ENCODE measurements around the gene TUBA4B.
A peak's percentile ranks its signal among the peaks of the same experiment; 100 is the strongest.

Gene TUBA4B

DNA sequence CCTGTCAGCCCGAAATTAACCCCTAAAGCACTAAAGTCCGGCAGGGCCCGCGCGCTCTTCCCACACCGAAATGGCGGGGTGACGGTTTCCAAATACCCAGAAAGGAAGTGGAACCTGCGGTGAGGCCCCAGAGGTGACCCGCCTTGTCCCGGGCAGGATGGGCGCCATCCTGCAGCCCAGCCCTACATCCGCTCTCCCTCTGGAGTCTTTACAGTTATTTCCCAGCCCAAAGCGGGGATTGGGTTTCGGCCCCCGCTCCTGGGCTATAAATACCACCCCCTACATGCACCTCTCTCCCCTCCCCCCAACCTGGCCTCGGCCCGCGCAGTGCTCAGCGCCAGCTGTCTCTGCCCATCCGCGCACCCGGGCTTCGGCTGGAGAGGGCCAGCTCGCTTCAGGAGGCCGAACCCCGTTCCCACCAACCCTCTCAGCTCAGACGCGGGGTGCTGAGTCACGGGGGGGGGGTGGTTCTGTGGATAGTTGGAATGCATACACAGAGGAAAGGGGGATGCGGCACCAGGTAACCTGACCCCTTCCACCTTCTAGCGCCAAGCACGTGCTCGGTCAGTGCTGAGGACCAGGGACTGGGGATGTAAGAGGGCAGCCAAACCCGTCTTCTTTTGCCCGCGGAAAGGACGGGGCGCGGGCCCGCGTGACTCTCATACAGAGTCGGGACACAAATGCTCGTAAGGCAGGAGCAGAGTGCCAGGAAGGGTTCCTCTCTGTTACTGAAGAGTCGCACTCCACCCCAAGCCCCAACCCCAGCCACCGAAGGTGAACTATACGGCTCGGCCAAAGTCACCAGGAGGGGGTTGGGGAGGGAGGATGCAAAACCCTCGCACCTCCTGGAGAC is at the start of gene TUBA4B:
Gene TUBA4B (plus strand): TSS at position 344 of the 853 bp plus-strand sequence. CDS start 165 bp downstream, at position 509.
- H3K36me3 ChIP-seq (ENCODE audit: low read depth): peaks cover 29% of the 10 kb centered on the region
- no peaks in the 10 kb centered on the region for H3K27me3 ChIP-seq (ENCODE audit: insufficient read depth, poor library complexity, severe bottlenecking)
- peak within 1 kb of the TSS; percentile 67 for H3K4me3 ChIP-seq (ENCODE audit: severe bottlenecking)
- TF ChIP-seq, protein P1, sequence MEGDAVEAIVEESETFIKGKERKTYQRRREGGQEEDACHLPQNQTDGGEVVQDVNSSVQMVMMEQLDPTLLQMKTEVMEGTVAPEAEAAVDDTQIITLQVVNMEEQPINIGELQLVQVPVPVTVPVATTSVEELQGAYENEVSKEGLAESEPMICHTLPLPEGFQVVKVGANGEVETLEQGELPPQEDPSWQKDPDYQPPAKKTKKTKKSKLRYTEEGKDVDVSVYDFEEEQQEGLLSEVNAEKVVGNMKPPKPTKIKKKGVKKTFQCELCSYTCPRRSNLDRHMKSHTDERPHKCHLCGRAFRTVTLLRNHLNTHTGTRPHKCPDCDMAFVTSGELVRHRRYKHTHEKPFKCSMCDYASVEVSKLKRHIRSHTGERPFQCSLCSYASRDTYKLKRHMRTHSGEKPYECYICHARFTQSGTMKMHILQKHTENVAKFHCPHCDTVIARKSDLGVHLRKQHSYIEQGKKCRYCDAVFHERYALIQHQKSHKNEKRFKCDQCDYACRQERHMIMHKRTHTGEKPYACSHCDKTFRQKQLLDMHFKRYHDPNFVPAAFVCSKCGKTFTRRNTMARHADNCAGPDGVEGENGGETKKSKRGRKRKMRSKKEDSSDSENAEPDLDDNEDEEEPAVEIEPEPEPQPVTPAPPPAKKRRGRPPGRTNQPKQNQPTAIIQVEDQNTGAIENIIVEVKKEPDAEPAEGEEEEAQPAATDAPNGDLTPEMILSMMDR (IDR thresholded peaks at IDR 0.05; ENCODE audit: poor library complexity, severe bottlenecking): no peak
- ATAC-seq (ENCODE audit: low read depth) (peak; percentile 33), DNase-seq (ENCODE audit: low spot score) (peak; percentile 64)
- H3K9me3 ChIP-seq (ENCODE audit: severe bottlenecking): no peaks in the 10 kb centered on the region
- peak within 1 kb of the TSS; percentile 97 for H3K27ac ChIP-seq (ENCODE audit: poor library complexity, severe bottlenecking)
- peaks cover 40% of the 10 kb centered on the region for H3K4me1 ChIP-seq (ENCODE audit: insufficient read depth, poor library complexity, severe bottlenecking)

DNA sequence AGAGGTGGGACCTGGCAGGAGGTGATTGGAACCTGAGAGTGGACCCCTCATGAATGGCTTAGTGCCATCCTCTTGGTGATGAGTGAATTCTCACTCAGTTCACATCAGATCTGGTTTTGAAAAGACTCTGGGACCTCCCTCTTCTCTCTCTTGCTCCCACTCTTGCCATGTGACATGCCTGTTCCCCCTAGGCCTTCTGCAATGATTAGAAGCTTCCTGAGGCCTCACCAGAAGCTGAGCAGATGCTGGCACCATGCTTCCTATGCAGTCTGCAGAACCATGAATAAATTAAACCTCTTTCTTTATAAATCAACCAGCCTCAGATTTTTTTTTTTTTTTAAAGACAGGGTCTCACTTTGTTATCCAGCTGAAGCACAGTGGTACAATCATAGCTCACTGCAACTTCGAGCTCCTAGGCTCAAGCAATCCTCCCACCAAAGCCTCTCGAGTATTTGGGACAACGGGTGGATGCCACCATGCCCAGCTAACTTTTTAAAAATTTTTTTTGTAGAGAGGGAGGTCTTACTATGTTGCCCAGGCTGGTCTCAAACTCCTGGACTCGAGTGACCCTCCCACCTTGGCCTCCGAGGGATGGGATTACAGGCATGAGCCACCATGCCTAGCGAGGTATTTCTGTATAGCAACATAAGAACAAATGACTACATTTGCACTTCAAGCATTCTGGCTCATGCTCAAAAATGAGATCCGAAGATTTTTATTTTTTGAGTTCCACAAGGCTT is 48.4 kb upstream of the TUBA4B start:
- no peaks in the 10 kb centered on the region for H3K9me3 ChIP-seq (ENCODE audit: severe bottlenecking)
- H3K27me3 ChIP-seq (ENCODE audit: insufficient read depth, poor library complexity, severe bottlenecking): no peaks in the 10 kb centered on the region
- no peak overlapping the region for H3K27ac ChIP-seq (ENCODE audit: poor library complexity, severe bottlenecking)

DNA sequence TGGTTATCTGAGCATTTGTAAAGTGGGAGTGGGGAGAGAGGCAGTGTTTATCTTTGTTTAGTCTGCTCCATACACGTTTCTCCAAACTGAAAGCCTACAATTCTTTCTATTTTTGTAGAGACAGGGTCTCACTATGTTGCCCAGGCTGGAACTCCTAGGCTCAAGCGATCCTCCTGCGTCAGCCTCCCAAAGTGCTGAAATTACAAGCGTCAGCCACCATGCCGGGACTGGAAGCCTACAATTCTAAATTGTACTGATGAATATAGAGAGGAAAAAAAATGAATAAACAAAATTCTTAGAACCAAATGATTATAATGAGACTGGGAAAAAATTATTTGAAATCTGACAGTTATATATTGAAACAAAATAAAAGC is 47.9 kb upstream of the TUBA4B start:
- H3K9me3 ChIP-seq (ENCODE audit: severe bottlenecking): no peaks in the 10 kb centered on the region
- TF ChIP-seq, protein P1 (IDR thresholded peaks at IDR 0.05; ENCODE audit: poor library complexity, severe bottlenecking): no peak
- H3K4me1 ChIP-seq (ENCODE audit: insufficient read depth, poor library complexity, severe bottlenecking): peaks cover 7% of the 10 kb centered on the region
- no peaks in the 10 kb centered on the region for H3K27me3 ChIP-seq (ENCODE audit: insufficient read depth, poor library complexity, severe bottlenecking)
- peaks cover 8% of the 10 kb centered on the region for H3K36me3 ChIP-seq (ENCODE audit: low read depth)
- H3K4me3 ChIP-seq (ENCODE audit: severe bottlenecking): no peak overlapping the region
- DNase-seq (ENCODE audit: low spot score) (no peak), ATAC-seq (ENCODE audit: low read depth) (no peak)
- no peak overlapping the region for H3K27ac ChIP-seq (ENCODE audit: poor library complexity, severe bottlenecking)

More for the DNA sequence above, 48.4 kb upstream of the TUBA4B start:
- H3K4me1 ChIP-seq (ENCODE audit: insufficient read depth, poor library complexity, severe bottlenecking): peaks cover 7% of the 10 kb centered on the region
- TF ChIP-seq, protein P1 (IDR thresholded peaks at IDR 0.05; ENCODE audit: poor library complexity, severe bottlenecking): no peak
- ATAC-seq (ENCODE audit: low read depth) (no peak), DNase-seq (ENCODE audit: low spot score) (no peak)
- no peak overlapping the region for H3K4me3 ChIP-seq (ENCODE audit: severe bottlenecking)
- H3K36me3 ChIP-seq (ENCODE audit: low read depth): peaks cover 8% of the 10 kb centered on the region

DNA sequence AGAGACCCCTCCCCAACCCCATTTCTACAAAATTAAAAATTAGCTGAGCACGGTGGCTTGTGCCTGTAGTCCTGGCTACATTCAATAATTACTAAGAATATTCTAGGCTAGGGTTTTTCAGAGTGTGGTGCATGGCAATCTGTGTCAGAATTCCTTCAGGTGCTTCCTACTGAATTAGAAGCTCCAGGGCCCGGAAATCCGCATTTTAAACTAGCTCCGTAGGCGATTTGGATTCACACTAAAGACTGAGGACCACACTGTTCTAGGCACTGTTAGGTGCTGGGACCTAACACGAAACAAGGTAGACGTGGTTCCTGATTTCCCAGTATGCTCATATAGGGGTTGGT is 47.1 kb upstream of the TUBA4B start:
- Histone ChIP-seq H3K4me3 (ENCODE audit: severe bottlenecking) (peak overlapping the region; percentile 43), H3K27me3 (ENCODE audit: insufficient read depth, poor library complexity, severe bottlenecking) (no peaks in the 10 kb centered on the region), H3K4me1 (ENCODE audit: insufficient read depth, poor library complexity, severe bottlenecking) (peaks cover 7% of the 10 kb centered on the region), H3K36me3 (ENCODE audit: low read depth) (peaks cover 8% of the 10 kb centered on the region), H3K27ac (ENCODE audit: poor library complexity, severe bottlenecking) (peak overlapping the region; percentile 58), H3K9me3 (ENCODE audit: severe bottlenecking) (no peaks in the 10 kb centered on the region)
- TF ChIP-seq, protein P1 (IDR thresholded peaks at IDR 0.05; ENCODE audit: poor library complexity, severe bottlenecking): no peak
- ATAC-seq (ENCODE audit: low read depth) (no peak), DNase-seq (ENCODE audit: low spot score) (no peak)

Measured in RWPE2 (cell line).